ENCODE results near the gene CSH2. TPM values are rescaled to one million over a fixed set of nuclear protein-coding genes. Genes with fewer than 3 reads are reported as not detected.
"Not testable (repeated sequence)": the region's sequence is repeated elsewhere in the genome, so short reads cannot be mapped to it uniquely, and the experiment has no call there.

CSH2 gene
- total RNA-seq, result not detected
- not detected for polyA plus RNA-seq
- total RNA-seq, result 0 reads per million in 6 experiments

GRCh38 chr17:63873577-63873976, at the start of gene CSH2:
Gene CSH2, minus strand, starts transcription at chr17:63873677. Its CDS starts 63 bp downstream, at chr17:63873614.
- H3K27me3 Mint-ChIP-seq, DNase-seq, H3K9me3 Mint-ChIP-seq, H3K4me1 Mint-ChIP-seq, H3K36me3 Mint-ChIP-seq, POLR2A ChIA-PET, ATAC-seq, H3K27ac Mint-ChIP-seq, H3K4me3 Mint-ChIP-seq: not testable (repeated sequence)

DNA sequence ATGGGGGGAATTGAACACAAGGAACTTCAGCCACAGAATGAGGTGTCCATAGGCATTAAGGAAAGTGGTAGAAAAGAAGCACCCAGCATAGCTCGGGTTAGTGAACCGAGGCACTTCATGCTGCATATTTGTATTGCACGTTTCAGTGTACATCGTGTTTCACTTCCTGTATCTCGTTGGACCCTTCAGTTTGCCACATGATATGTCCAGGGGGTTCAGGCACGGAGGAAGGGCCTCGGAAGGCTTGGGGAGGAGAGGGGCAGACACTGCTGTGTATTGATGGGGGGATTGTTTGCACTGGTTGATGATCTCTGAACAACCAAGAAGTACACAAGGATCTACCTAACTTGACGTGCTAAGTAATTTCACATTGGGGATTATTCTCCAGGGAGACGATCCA, 48.9 kb upstream of the CSH2 start:
- peaks cover 4 to 54% (median 9%) of the 10 kb centered on the region in 4 donors for H3K4me1 Mint-ChIP-seq
- H3K36me3 Mint-ChIP-seq, H3K9me3 Mint-ChIP-seq, ATAC-seq, POLR2A ChIA-PET, H3K27me3 Mint-ChIP-seq: not testable (repeated sequence)
- H3K27ac Mint-ChIP-seq, result peak overlapping the region in 3 of 10 donors; percentile 60 to 87 (median 82)
- H3K4me3 Mint-ChIP-seq, result peak overlapping the region in 2 of 10 donors; percentile 43 to 65
- DNase-seq, result peak in 1 of 10 donors; percentile 19

GRCh38 chr17:63920779-63921178, 47.3 kb upstream of the CSH2 start:
- H3K36me3 Mint-ChIP-seq, DNase-seq, ATAC-seq, H3K4me3 Mint-ChIP-seq, H3K9me3 Mint-ChIP-seq, H3K27me3 Mint-ChIP-seq: not testable (repeated sequence)
- Mint-ChIP-seq H3K27ac (peak overlapping the region in 3 of 10 donors; percentile 11 to 36 (median 25)), H3K4me1 (peaks cover 4 to 52% (median 9%) of the 10 kb centered on the region in 4 donors)
- POLR2A ChIA-PET, result interaction anchor here (2.3 kb wide), 1 partner anchor 105 kb away, joined by 14 read pairs; no protein-coding TSS in a partner anchor

- H3K27me3 Mint-ChIP-seq, H3K36me3 Mint-ChIP-seq, DNase-seq, H3K9me3 Mint-ChIP-seq, ATAC-seq, H3K4me3 Mint-ChIP-seq: not testable (repeated sequence)
- POLR2A ChIA-PET, result interaction anchor here (1.2 to 2.8 kb wide), 8 partner anchors 12 to 213 kb away, joined by 5 to 23 read pairs (median 8); partner anchors contain the start of genes CD79B and ICAM2
- peak overlapping the region in 1 of 10 donors; percentile 72 for H3K27ac Mint-ChIP-seq
- H3K4me1 Mint-ChIP-seq, result peaks cover 4 to 52% (median 9%) of the 10 kb centered on the region in 4 donors
Measured at GRCh38 chr17:63920050-63920449, 46.6 kb upstream of the CSH2 start.

GRCh38 chr17:63919311-63919723, 45.8 kb upstream of the CSH2 start:
- peak; percentile 92 to 96 for ATAC-seq
- no peaks in the 10 kb centered on the region for H3K36me3 Mint-ChIP-seq
- H3K4me1 Mint-ChIP-seq, result peaks cover 4 to 48% (median 9%) of the 10 kb centered on the region in 4 donors
- POLR2A ChIA-PET, result interaction anchor here (1.0 to 2.8 kb wide), 12 partner anchors 13 to 226 kb away, joined by 3 to 23 read pairs (median 8); partner anchors contain the start of genes CD79B, ICAM2 and PRR29
- H3K27ac Mint-ChIP-seq, result peak overlapping the region in 7 of 10 donors; percentile 12 to 87 (median 43)
- H3K9me3 Mint-ChIP-seq, result no peaks in the 10 kb centered on the region
- peaks cover 0 to 5% (median 0%) of the 10 kb centered on the region in 5 donors for H3K27me3 Mint-ChIP-seq
- DNase-seq, result peak; percentile 48 to 83 (median 74)
- peak overlapping the region in 1 of 10 donors; percentile 66 for H3K4me3 Mint-ChIP-seq

- not testable (repeated sequence) for ATAC-seq, H3K27me3 Mint-ChIP-seq, DNase-seq, H3K36me3 Mint-ChIP-seq, H3K9me3 Mint-ChIP-seq
- peak within 1 kb of the TSS in 7 of 10 donors; percentile 12 to 87 (median 43) for H3K27ac Mint-ChIP-seq
- POLR2A ChIA-PET, result interaction anchor here (0.7 to 2.8 kb wide), 12 partner anchors 13 to 227 kb away, joined by 3 to 23 read pairs (median 8); partner anchors contain the start of genes CD79B, ICAM2 and PRR29
- H3K4me3 Mint-ChIP-seq, result peak within 1 kb of the TSS in 1 of 10 donors; percentile 66
- H3K4me1 Mint-ChIP-seq, result peaks cover 4 to 47% (median 9%) of the 10 kb centered on the region in 4 donors
Measured at GRCh38 chr17:63918789-63919305, 45.4 kb upstream of the CSH2 start, which contains the start of gene GH1. Gene GH1, minus strand, starts transcription at chr17:63918839. Its CDS starts 63 bp downstream, at chr17:63918776.

GRCh38 chr17:63918305-63918704, 44.8 kb upstream of the CSH2 start:
- Mint-ChIP-seq H3K4me3 (no peak overlapping the region), H3K4me1 (peaks cover 4 to 46% (median 9%) of the 10 kb centered on the region in 4 donors), H3K27me3 (peaks cover 0 to 5% (median 0%) of the 10 kb centered on the region in 5 donors), H3K9me3 (no peaks in the 10 kb centered on the region), H3K27ac (peak overlapping the region in 1 of 10 donors; percentile 19), H3K36me3 (no peaks in the 10 kb centered on the region)
- DNase-seq, result no peak
- no peak for ATAC-seq
- POLR2A ChIA-PET, result interaction anchor here (0.7 to 2.8 kb wide), 9 partner anchors 28 to 227 kb away, joined by 3 to 23 read pairs (median 8); partner anchors contain the start of gene ICAM2

DNA sequence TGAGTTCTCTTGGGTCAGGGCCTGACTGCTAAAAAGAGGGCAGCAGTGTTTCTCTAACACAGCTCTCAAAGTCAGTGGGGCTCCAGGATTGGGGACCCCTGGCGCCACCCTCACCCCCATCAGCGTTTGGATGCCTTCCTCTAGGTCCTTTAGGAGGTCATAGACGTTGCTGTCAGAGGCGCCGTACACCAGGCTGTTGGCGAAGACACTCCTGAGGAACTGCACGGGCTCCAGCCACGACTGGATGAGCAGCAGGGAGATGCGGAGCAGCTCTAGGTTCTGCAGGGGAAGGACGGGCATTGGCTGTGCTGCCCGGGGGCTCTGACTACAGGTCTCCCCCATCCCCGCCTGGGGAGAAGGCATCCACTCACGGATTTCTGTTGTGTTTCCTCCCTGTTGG, 44.2 kb upstream of the CSH2 start:
- Mint-ChIP-seq H3K4me3 (no peak overlapping the region), H3K27me3 (peaks cover 0 to 5% (median 0%) of the 10 kb centered on the region in 5 donors), H3K9me3 (no peaks in the 10 kb centered on the region), H3K36me3 (no peaks in the 10 kb centered on the region), H3K27ac (peak overlapping the region in 1 of 10 donors; percentile 59), H3K4me1 (peaks cover 4 to 43% (median 9%) of the 10 kb centered on the region in 4 donors)
- no peak for DNase-seq
- POLR2A ChIA-PET, result interaction anchor here (2.5 to 2.8 kb wide), 3 partner anchors 29 to 103 kb away, joined by 8 to 23 read pairs (median 13); partner anchors contain the start of gene ICAM2
- ATAC-seq, result no peak

GRCh38 chr17:63917206-63917605, 43.7 kb upstream of the CSH2 start:
- H3K36me3 Mint-ChIP-seq, H3K4me3 Mint-ChIP-seq, DNase-seq, POLR2A ChIA-PET, H3K27me3 Mint-ChIP-seq, H3K9me3 Mint-ChIP-seq, ATAC-seq: not testable (repeated sequence)
- H3K27ac Mint-ChIP-seq, result peak overlapping the region in 1 of 10 donors; percentile 59
- H3K4me1 Mint-ChIP-seq, result peaks cover 4 to 41% (median 10%) of the 10 kb centered on the region in 4 donors

DNA sequence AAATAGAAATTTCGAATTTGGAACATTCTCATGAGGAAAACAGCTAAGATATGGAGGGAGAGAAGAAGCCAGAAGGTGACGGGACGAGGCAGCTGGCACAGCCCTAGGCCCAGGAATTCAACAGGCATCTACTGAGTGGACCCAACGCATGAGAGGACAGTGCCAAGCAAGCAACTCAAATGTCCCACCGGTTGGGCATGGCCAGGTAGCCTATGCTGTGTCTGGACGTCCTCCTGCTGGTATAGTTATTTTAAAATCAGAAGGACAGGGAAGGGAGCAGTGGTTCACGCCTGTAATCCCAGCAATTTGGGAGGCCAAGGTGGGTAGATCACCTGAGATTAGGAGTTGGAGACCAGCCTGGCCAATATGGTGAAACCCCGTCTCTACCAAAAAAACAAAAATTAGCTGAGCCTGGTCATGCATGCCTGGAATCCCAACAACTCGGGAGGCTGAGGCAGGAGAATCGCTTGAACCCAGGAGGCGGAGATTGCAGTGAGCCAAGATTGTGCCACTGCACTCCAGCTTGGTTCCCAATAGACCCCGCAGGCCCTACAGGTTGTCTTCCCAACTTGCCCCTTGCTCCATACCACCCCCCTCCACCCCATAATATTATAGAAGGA, 43.2 kb upstream of the CSH2 start:
- H3K4me1 Mint-ChIP-seq, result peaks cover 4 to 39% (median 10%) of the 10 kb centered on the region in 4 donors
- H3K4me3 Mint-ChIP-seq, result no peak overlapping the region
- no peak overlapping the region for H3K27ac Mint-ChIP-seq
- no peaks in the 10 kb centered on the region for H3K36me3 Mint-ChIP-seq
- POLR2A ChIA-PET, result no interaction called here
- no peak for ATAC-seq
- H3K27me3 Mint-ChIP-seq, result peaks cover 0 to 5% (median under 1%) of the 10 kb centered on the region in 5 donors
- H3K9me3 Mint-ChIP-seq, result no peaks in the 10 kb centered on the region
- no peak for DNase-seq

- ATAC-seq, H3K27me3 Mint-ChIP-seq, POLR2A ChIA-PET, H3K36me3 Mint-ChIP-seq, DNase-seq, H3K9me3 Mint-ChIP-seq, H3K27ac Mint-ChIP-seq: not testable (repeated sequence)
- Mint-ChIP-seq H3K4me3 (peak overlapping the region in 1 of 10 donors; percentile 13), H3K4me1 (peaks cover 6 to 35% (median 11%) of the 10 kb centered on the region in 4 donors)
Measured at GRCh38 chr17:63915753-63916152, 42.3 kb upstream of the CSH2 start.

DNA sequence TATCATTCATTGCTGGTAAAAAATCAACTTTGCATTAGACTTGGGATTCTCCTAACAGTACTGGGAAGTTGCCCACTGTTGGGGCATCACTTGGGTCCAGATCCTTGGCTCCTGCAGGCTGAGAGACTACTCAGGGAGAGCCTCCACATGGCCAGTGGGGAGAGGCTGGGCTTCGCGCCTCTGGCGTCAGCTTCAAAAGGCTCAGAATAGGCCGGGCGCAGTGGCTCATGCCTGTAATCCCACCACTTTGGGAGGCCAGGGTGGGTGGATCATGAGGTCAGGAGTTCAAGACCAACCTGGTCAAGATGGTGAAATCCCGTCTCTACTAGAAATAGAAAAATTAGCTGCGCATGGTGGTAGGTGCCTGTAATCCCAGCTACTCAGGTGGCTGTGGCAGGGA, 41.0 kb upstream of the CSH2 start:
- ATAC-seq (no peak), DNase-seq (no peak)
- no peaks in the 10 kb centered on the region for H3K36me3 Mint-ChIP-seq
- H3K4me3 Mint-ChIP-seq, result no peak overlapping the region
- H3K27me3 Mint-ChIP-seq, result peaks cover 0 to 7% (median 4%) of the 10 kb centered on the region in 5 donors
- H3K9me3 Mint-ChIP-seq, result no peaks in the 10 kb centered on the region
- POLR2A ChIA-PET, result no interaction called here
- H3K27ac Mint-ChIP-seq, result no peak overlapping the region
- peaks cover 6 to 26% (median 8%) of the 10 kb centered on the region in 4 donors for H3K4me1 Mint-ChIP-seq

Data from naive thymus-derived CD8-positive, alpha-beta T cell (primary cell).